DOHH2 (cell line): ENCODE measurements around the gene SYNE3.

Source experiments
- H3F3A ChIP-seq: fragments of 200-600 bp; sonication (generic), shearing (Covaris generic); 2 replicates; pipeline ENCODE4 v1.6.0; 2016; ENCODE audit warnings: antibody characterized with exemption, mild to moderate bottlenecking; ENCODE audit not compliant: control insufficient read depth, insufficient read depth
- H3K27ac ChIP-seq: fragments of 200-600 bp; sonication (generic); 2 replicates; pipeline ENCODE4 v1.5.1; 2014; ENCODE audit warnings: low read depth, mild to moderate bottlenecking, low read length, moderate library complexity
- H3K27me3 ChIP-seq: fragments of 200-600 bp; sonication (generic); 2 replicates; pipeline ENCODE4 v1.6.1; 2014; ENCODE audit warnings: mild to moderate bottlenecking, low read length, mixed read lengths; ENCODE audit not compliant: control insufficient read depth
- H3K36me3 ChIP-seq: fragments of 200-600 bp; sonication (generic); 2 replicates; pipeline ENCODE4 v1.6.1; 2014; ENCODE audit warnings: mild to moderate bottlenecking, low read length, moderate library complexity, mixed read lengths; ENCODE audit not compliant: control insufficient read depth
- H3K4me1 ChIP-seq: fragments of 200-600 bp; sonication (generic); 2 replicates; pipeline ENCODE4 v1.6.1; 2014; ENCODE audit warnings: mild to moderate bottlenecking, low read length, mixed read lengths; ENCODE audit not compliant: control insufficient read depth
- H3K4me2 ChIP-seq: fragments of 200-600 bp; sonication (generic); 2 replicates; pipeline ENCODE4 v1.6.0; 2014; ENCODE audit warnings: mild to moderate bottlenecking, low read length, moderate library complexity
- H3K4me3 ChIP-seq: fragments of 200-600 bp; sonication (generic); 2 replicates; pipeline ENCODE4 v1.5.1; 2014; ENCODE audit warnings: mild to moderate bottlenecking, low read length, mixed read lengths
- H3K79me2 ChIP-seq: fragments of 200-600 bp; sonication (generic); 2 replicates; pipeline ENCODE4 v1.6.1; 2014; ENCODE audit warnings: mild to moderate bottlenecking, low read length, mixed read lengths; ENCODE audit not compliant: control insufficient read depth
- H3K9me2 ChIP-seq: fragments of 200-600 bp; sonication (generic); replicated peaks from 2 replicates; pipeline ENCODE4 v1.6.1; 2014; ENCODE audit warnings: mild to moderate bottlenecking, low read length, mixed read lengths; ENCODE audit not compliant: control insufficient read depth
- H3K9me3 ChIP-seq: fragments of 200-600 bp; sonication (generic); 2 replicates; pipeline ENCODE4 v1.6.1; 2014; ENCODE audit warnings: antibody characterized with exemption, low read length, mixed read lengths; ENCODE audit not compliant: control insufficient read depth, insufficient read depth
- H4K20me1 ChIP-seq: fragments of 200-600 bp; sonication (generic); 2 replicates; pipeline ENCODE4 v1.6.0; 2014; ENCODE audit warnings: low read depth, mild to moderate bottlenecking, antibody characterized with exemption, low read length, moderate library complexity; ENCODE audit not compliant: control insufficient read depth, insufficient read depth
- CTCF ChIP-seq: fragments of 200-600 bp; sonication (generic); IDR thresholded peaks from one replicate; pipeline ENCODE4 v1.5.1; 2014; ENCODE audit warnings: antibody characterized with exemption, mild to moderate bottlenecking, low read depth, low read length; ENCODE audit not compliant: poor library complexity, severe bottlenecking
- EZH2phosphoT487 ChIP-seq: fragments of 200-600 bp; sonication (generic); IDR thresholded peaks from 2 replicates; pipeline ENCODE4 v1.6.1; 2017; ENCODE audit warnings: borderline replicate concordance, mild to moderate bottlenecking, antibody characterized with exemption, low read length, moderate library complexity, mixed read lengths

Gene SYNE3

GRCh38 chr14:95504135-95505029, 12.1 kb downstream of the SYNE3 start:
- Histone ChIP-seq H3K9me2 (no peaks in the 10 kb centered on the region), H3K27ac (no peak overlapping the region), H3K27me3 (peaks cover 6% of the 10 kb centered on the region), H3F3A (no peaks in the 10 kb centered on the region), H3K9me3 (no peaks in the 10 kb centered on the region), H3K4me2 (peak overlapping the region; percentile 18), H3K79me2 (no peaks in the 10 kb centered on the region), H3K36me3 (no peaks in the 10 kb centered on the region), H4K20me1 (no peaks in the 10 kb centered on the region), H3K4me3 (no peak overlapping the region), H3K4me1 (peaks cover 23% of the 10 kb centered on the region)
- no peak for TF ChIP-seq CTCF
- TF ChIP-seq EZH2phosphoT487 = no peak

- H3K27ac ChIP-seq = no peak overlapping the region
- H3K9me3 ChIP-seq = no peaks in the 10 kb centered on the region
These were observed 12.9 kb downstream of the SYNE3 start for GRCh38 chr14:95503365-95504134.

GRCh38 chr14:95502381-95502950, 14.0 kb downstream of the SYNE3 start:
- Histone ChIP-seq H3K4me3 (no peak overlapping the region), H3K79me2 (no peaks in the 10 kb centered on the region), H3K4me1 (peaks cover 32% of the 10 kb centered on the region), H3K27ac (no peak overlapping the region), H3K36me3 (no peaks in the 10 kb centered on the region), H3K9me2 (no peaks in the 10 kb centered on the region), H3K4me2 (peak overlapping the region; percentile 18; the same call in 1 of the 2 replicates), H3K9me3 (no peaks in the 10 kb centered on the region), H3K27me3 (peaks cover 3% of the 10 kb centered on the region; the same call in 1 of the 2 replicates), H3F3A (no peaks in the 10 kb centered on the region), H4K20me1 (no peaks in the 10 kb centered on the region)
- TF ChIP-seq CTCF = no peak
- no peak for TF ChIP-seq EZH2phosphoT487

More at GRCh38 chr14:95503365-95504134, 12.9 kb downstream of the SYNE3 start:
- Histone ChIP-seq H4K20me1 (no peaks in the 10 kb centered on the region), H3F3A (no peaks in the 10 kb centered on the region), H3K79me2 (no peaks in the 10 kb centered on the region), H3K9me2 (no peaks in the 10 kb centered on the region), H3K4me1 (peaks cover 26% of the 10 kb centered on the region), H3K27me3 (peaks cover 6% of the 10 kb centered on the region), H3K4me3 (peak overlapping the region; percentile 19; the same call in 1 of the 2 replicates), H3K4me2 (peak overlapping the region; percentile 18), H3K36me3 (no peaks in the 10 kb centered on the region)
- no peak for TF ChIP-seq EZH2phosphoT487
- TF ChIP-seq CTCF = no peak
